HG03159 (cell line): ENCODE data around the gene NLRP8.
"Not testable (repeated sequence)": the region's sequence is repeated elsewhere in the genome, so short reads cannot be mapped to it uniquely, and the experiment has no call there.

ENCODE experiments used
- ATAC-seq: cut with Tn5 transposase; IDR thresholded peaks from one replicate; pipeline ENCODE4 v1.9.1; 2021; ENCODE audit warnings: mild to moderate bottlenecking, moderate library complexity; ENCODE audit not compliant: unreplicated experiment

Gene NLRP8

GRCh38 chr19:55947532-55947931 is at the start of gene NLRP8:
Gene NLRP8 (plus strand): TSS chr19:55947832.
- no peak for ATAC-seq

- ATAC-seq: no peak
Measured at GRCh38 chr19:55898911-55899310, 48.7 kb upstream of the NLRP8 start.

DNA sequence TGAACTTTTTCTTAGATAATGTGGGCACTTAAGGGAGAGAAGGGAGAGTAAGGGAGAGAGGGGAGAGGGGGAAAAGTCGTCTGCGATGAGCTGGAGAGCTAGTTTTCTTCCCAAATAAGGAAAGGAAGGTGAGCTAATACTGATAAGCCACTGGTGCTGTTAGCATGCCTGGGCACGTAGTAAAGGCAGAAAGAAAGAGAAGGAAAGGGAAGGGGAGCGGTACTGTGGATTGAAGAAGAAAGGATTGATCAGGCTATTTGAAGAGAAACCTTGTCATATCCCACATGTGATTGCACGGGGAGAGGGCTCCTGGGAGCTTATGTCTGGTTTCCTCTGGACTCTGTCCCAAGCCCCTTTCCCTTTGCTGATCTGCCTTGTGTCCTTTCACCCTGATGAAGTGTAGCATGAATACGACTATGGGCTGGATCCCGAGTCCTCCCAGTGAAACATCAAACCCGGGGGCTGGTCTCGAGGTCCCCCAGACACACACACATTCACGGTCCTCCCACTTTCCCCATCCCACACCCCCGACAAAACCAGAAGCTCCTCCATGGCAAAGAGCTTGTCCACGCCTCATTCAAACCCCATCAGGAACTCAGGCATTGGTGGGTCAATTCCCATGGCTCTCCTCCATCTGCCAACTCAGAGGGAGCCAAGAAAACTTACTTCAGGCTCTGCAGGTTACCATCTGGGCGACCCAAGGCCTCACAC is 46.1 kb upstream of the NLRP8 start:
- ATAC-seq: no peak

DNA sequence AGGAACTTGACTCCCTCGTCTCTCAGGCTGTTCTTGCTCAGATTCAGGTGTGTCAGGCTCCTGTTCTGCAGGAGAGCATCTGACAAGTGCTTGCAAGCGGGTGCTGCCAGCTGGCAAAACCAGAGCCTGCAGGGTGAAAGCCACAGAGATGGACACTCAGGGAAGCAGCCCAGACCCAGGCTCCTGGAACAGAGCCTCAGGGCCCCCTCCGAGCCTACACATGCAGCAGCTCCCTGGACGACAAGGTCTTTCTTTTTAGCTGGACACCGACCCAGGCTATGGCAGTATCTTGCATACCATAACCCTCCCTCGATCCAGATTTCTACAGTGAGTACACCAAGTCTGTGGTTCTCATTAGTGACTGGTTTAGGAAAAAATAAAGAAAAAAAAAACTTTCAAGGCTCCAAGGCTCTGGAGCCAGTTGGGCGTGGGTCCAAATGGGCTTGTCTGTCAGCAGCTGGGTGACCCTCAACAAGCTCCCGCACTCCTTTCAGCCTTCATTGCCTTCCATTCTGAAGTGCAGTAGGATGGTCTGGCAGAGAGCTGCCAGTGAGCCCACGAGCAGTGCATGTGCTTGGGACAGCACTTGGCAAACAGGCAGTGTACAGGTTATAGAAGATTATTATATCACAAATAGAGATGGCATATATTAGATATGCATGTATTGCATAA is 45.4 kb upstream of the NLRP8 start:
- no peak for ATAC-seq

DNA sequence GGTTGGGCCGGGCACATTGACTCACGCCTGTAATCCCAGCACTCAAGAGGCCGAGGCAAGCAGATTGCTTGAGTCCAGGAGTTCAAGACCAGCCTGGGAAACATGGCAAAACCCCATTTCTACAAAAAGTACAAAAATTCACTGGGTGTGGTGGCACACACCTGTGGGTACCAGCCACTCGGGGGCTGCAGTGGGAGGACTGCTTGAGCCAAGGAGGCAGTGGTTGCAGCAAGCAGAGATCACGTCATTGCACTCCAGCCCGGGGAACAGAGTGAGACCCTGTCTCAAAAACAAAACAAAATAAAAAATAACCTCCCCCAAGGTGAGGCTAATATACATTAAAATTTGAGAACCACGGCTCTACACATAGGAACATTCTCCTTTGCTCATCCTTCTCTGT is 40.3 kb upstream of the NLRP8 start:
- ATAC-seq: no peak

- ATAC-seq: no peak
Measured at GRCh38 chr19:55907746-55908145, 39.9 kb upstream of the NLRP8 start.

DNA sequence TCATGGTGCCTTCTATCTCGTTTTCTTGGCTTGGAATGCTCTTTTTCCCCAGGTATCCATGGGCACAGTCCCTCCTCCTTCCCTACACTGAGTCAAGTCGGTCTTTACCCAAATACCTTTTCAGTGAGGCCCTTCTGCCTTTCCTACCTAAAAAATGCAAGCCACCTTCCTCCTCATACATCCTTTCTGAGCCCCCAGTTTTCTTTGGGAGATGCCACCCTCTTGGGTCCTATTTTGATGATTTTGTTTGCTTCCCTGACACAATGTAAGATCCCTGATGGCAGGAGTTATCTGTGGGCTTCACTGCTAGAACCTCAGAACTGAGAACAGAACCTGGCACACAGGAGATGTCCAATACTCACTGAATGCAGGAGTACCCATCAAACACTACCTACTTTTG is 37.8 kb upstream of the NLRP8 start:
- ATAC-seq: no peak

- ATAC-seq: no peak
Measured at GRCh38 chr19:55912916-55913315, 34.7 kb upstream of the NLRP8 start.

DNA sequence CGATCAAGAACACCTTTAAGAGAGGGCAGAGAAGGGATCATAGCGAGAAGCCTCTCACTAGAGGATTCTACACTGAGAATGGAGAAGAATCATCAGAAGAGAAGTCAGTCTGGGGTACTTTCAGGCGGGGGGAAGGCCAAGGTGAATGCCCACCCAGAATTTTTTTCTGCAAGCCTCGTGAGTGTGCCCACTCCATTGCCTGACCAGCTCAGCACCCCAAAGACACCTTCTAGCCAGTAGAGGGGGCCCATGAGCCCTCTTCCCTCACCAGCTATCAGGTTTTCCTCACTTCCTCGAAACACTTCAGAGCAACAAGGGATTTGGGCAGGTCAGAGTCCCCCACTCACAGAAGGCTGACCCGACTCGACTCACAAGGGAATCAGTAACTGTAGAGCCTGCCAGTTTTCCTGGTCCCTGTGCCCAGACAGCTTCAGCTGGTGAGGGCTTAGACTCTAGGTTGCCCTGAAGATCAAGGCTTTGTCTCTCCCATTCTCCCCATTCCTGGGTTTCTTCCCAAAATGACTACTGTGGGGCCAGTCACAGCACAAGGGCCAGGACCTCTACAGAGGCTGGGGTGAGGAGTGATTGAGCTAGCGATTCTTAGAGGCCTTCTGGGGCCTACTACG is 33.9 kb upstream of the NLRP8 start:
- no peak for ATAC-seq

DNA sequence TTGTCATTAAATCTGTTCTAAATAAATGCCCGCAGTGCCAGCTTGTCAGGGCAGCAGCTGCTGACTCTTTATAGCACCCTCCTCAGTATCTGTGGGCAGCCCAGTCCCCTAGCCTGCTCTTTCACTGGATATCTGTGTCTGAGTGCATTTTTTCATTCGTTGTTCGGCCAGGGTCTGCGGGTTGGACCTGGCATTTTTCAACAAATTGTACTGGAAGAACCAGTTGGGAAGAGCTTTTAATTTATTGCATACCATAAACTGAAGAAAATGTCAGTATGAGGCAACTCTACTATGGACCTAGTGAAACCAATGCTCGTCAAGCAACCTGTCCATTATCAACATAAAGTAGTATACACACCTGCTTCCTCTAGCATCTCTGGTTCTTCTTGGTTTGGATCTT is 24.1 kb upstream of the NLRP8 start:
- ATAC-seq: no peak

- ATAC-seq: no peak
Measured at GRCh38 chr19:55927991-55928390, 19.6 kb upstream of the NLRP8 start.

GRCh38 chr19:55929258-55929657 is 18.4 kb upstream of the NLRP8 start:
- not testable (repeated sequence) for ATAC-seq

GRCh38 chr19:55930996-55931515 is 16.6 kb upstream of the NLRP8 start:
- ATAC-seq: no peak

- ATAC-seq: no peak
Measured at GRCh38 chr19:55931936-55932386, 15.7 kb upstream of the NLRP8 start, which contains the start of gene NLRP13. Gene NLRP13 (minus strand): TSS chr19:55932336. CDS start chr19:55932311, 25 bp downstream.

GRCh38 chr19:55935206-55935605 is 12.4 kb upstream of the NLRP8 start:
- ATAC-seq: no peak

DNA sequence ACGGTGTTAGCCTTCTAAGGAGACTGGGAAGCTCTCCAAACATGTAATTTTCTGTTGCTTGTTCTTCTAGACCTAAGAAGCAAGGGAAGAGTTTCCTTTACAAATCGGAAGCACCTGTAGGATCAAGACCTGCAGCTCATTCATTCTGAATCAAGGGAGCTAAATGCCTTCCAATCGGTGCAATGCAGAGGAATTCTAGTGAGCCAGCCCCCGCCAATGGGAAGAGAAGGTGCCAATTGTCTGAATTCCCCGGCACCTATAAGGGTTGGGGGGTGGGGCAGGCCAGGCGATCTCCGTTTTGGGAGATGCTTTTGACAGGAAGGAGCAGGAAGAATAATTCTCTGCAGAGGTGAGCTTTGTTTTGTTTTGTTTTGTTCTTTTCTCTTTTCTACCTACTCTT is 8.4 kb upstream of the NLRP8 start:
- ATAC-seq: no peak

DNA sequence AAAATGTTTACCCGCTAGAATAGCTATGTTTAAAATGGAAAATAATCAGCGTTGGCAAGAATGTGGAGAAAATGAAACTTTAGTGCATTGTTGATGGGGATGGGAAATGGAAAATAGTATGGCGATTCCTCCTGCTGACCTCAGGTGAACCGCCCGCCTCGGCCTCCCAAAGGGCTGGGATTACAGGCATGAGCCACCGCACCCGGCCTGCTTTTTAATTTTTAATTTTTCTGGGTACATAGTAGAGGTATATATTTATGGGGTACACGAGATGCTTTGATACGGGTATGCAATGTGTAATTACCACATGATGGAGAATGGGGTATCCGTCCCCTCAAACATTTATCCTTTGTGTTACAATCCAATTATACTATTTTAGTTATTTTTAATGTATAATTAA is 7.3 kb upstream of the NLRP8 start:
- no peak for ATAC-seq

DNA sequence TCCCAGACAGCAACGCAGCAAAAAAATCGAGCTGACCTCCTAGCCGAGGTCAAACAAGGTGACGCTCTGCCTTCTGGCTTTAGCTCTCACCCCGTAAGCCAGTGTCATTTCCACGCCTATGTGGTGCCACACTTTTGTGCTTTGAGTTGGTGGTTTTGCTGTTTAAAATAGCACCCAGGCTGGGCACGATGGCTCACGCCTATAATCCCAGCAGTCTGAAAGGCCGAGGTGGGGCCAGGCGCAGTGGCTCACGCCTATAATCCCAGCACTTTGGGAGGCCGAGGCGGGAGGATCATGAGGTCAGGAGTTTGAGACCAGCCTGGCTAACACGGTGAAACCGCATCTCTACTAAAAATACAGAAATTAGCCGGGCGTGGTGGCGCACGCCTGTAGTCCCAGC is 2.9 kb downstream of the NLRP8 start:
- ATAC-seq: not testable (repeated sequence)

GRCh38 chr19:55956431-55956830 is 8.8 kb downstream of the NLRP8 start:
- no peak for ATAC-seq

GRCh38 chr19:55958356-55958755 is 10.7 kb downstream of the NLRP8 start:
- ATAC-seq: no peak

DNA sequence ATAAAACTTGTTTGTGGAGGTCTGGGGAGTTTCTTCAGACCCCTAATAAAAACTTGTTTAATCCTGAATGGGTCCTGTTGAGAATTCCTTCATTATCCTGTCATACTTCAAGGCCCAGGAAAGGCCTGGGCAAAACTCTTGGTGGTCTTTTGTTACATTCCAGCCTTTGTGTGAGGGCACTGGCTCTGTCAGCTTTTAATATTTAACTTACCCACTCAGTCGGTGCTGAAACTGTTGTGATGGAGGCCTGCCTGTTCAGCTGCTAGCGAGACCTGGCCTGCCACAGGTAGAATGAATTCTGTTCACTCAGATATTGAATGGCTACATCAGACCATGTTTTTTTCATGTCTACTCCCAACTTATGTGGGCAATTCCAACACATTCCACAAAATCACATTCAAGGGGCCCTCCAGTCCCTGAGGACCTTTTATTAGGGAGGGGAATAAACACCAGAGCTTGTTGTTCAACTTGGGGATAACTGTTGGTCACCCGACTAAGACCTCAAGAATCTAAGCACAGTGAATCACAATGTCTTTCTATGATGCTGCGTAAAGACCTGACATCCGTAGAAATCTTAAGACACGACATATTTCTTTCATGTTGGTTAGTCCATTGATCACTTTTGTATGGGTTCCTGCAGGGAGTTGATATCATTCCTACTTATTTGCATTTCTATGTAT is 12.5 kb downstream of the NLRP8 start:
- no peak for ATAC-seq
